GM18520 (cell line): ENCODE results near the gene PARP3.

ENCODE experiments used
- ATAC-seq: cut with Tn5 transposase; IDR thresholded peaks from one replicate; pipeline ENCODE4 v1.9.1; 2021; ENCODE audit not compliant: unreplicated experiment

PARP3 gene

DNA sequence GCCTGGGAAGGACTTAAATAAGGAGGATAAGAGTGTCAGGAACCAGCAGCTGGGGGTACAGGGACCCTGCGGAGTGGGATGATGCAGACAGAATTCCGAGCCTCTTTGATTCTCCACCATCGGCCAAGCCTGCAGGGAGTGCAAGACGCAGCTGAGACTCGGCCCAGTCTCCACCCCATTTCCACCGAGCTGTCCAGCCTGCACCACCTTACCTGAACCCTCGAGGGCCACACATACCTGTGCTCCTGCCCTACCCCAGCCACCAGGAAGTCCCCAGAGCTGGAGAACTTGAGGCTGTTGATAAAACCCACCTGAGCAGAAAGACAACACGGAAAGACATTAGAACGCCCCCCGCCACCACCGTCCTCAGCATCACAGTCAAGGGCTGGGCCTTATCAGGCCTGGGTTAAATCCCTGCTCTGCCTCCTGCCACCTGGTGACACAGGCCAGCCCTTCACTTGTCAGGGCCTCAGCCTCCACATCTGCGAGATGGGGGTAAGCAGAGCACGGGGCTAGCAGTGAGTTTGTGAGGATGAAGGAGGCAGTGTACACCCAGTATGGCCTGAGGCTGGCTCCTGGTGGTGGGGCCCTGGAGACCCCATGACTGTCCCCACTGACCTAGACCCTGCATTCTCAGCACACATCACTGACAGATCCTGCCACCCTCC, 8.6 kb upstream of the PARP3 start:
- no peak for ATAC-seq

DNA sequence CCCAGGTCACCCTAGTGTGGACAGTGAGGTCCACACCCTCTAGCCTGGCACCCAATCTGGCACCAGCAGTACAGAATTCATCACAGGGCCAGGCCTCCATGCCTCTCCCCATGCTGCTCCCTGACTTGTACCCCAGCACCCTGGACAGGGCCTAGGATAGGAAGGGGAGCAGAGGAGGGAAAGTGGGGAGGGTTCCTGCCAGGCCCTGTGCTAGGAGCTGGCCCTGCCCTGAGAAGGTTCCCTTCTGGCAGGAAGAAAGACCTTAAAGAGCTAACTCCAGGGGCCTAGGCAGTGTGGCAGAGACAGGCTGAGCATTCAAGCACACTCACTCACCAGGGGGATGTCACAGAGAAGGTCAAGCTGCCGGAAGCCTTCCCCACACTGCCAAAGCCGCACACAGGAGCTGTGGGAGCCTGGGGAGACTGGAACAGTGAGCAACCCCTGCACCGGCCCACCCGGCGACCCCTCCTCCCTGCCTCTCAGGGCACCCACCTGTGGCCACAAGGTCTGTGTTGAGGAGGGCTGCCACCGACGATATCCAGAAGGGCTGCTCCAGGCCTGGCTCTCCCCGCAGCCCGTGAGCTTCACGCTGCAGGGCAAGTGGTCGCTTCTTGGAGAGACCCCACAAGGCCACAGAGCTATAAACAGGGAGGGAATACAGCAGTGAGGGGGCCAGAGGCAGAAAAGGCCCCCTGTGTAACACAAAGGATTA, 7.9 kb upstream of the PARP3 start:
- no peak for ATAC-seq

DNA sequence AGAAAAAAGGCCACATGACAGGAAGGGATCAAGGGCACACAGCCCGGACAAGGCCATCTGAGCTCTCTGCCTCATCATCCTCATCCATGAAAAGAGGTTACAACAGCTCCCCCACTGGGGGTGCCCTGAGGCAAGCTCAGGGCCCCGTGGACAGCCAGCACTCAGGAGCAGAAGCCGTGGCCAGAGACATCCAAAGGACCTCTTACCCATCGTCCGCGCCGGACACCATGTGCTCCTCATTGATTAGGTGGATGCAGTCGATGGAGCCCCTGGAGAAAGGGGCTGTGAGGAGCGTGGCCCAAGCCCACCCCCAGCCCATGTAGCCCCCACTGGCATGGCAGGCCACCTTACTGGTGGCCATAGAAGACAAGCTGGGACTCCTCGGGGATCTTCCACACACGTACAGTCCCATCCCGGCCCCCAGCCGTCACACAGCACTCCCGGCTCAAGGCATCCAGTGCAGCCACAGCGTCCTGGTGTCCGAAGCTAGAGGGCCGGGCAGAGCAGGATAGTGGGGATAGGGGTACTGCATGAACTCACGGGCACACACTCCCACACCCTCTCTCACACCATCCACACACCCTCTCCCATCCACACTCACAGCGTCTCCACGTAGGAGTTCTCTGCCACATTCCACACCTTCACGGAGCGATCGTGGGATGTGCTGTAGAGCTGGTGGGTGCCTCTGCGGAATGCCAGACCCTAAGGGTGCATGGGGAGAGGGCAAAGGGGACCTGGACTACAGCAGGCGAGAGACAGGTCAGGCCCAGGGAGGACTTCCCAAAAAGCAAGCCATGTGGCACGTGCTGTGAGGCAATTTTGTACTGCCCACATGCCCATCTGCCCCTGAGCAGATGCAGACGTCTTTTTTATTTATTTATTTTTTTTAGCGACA, 6.9 kb upstream of the PARP3 start:
- ATAC-seq = no peak

DNA sequence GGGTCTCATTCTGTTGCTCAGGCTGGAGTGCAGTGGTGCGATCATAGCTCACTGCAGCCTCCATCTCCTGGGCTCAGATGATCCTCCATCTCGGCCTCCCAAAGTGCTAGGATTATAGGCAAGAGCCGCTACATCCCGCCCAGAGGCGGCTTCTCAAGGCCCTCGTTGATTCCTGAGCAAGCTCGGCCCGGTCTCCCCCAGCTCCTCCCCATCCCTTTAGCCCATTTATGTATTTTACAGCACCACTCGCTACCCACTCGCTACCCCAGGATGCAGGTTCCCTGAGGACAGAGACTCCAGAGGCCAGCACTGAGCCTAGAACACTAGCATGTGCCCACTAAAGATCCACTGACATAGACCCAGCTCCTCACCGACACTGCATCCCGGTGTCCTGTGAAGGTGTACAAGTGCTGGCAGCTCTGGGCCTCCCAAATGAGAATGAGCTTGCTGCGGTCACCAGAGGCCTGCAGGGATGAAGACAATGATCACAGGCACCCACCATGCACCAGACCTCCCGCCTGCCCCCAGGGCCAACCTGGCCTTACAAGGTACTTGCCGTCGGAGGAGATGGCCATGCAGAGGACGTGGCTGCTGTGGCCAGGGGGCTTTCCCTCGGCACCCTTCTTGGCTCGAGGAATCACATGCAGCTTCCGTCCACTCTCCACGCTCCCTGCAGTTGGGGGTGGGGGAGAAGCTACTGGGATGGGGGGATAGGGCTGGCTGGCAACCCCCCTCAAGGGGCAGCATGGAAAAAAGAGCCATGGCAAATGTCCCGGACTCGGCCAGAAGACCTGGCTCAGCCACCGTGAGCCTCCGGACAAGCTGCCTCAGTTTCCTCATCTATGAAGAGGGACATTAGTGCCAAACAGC, 6.0 kb upstream of the PARP3 start:
- ATAC-seq = no peak

DNA sequence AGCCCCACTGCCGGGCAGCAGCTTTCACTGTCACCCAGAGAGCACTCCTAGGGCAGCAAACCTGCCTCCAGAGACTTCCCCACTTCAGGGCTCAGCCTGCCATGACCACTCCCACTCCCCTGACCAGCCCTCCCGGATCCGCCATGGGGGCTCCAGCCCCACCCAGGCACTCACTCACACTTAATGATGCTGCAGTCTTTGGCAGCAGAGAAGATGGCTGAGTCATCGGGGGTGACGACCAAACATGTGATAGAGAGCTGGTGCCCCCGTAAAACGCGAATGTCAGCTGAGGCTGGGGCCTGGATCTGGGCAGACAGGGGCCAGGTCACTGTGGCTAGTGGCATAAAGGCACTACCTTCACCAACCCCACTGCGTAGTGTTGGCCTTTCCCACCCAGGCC, 5.1 kb upstream of the PARP3 start:
- ATAC-seq = no peak

DNA sequence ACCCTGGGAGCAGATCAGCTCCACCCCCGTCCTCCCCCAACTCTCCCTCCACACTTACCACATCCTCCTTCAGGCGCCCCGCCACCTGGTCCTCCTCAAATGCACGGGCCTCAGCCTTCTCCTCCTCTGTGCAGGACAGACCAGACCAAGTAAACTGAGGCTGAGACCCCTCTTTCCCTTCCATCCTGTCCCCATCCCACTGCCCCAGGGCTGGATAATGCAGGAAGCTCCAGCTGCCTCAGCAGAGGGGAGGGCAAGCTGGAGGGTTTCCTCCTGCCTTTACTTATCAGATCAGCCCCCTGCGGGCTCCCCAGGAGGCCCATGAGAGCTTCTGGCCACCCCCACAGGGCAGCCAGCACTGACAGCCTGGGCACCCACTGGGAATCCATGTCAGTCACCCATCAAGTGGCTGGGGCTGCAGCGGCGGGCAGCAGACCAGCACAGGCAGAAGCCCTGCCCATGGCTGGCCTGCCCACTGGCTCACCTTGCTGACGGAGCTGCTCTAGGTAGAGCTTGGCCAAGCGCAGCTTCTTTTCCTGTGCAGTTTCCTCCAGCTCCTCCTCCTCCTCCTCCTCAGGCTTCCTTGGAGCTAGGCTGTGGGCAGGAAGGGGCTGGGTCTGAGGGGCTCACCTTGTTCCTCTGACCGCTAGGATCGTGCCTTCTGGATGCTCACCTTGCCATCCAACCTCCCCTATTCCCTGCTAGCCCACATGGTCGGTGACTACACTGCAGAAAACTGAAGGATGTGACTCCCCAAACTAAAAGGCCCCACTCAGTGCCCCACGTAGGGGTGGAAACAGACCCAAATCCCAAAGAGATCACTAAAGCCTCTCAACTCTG, 4.3 kb upstream of the PARP3 start:
- ATAC-seq = no peak

DNA sequence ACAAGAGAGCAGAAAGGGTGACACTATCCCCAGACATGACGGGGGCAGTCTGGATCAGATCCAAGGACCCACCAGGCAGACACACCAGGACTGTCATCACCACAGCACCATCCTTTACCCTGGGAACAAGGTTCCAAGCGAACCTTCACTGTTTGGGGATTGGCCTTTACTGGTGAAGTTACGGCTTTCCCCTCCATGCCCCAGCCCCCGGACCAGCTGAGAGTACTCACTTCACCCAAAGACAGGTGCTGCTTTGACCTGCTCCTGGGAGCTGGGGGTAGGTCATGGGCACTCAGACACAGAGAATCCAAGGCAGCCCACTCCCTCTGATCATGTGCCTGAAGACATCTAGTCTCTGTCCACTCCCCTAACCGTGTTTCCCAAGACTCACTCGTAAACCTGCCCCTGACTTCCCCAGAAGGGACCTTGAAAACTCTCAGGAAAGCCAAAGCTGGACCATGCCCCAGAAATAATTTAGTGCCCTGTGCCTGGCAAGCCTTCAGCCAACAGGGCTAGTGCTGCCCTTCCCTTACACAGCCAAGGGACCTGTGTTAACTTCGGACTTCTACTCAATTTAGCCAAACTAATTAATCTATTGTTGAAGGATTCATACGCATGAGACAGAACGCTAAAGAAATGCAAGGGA, 3.3 kb upstream of the PARP3 start:
- no peak for ATAC-seq

DNA sequence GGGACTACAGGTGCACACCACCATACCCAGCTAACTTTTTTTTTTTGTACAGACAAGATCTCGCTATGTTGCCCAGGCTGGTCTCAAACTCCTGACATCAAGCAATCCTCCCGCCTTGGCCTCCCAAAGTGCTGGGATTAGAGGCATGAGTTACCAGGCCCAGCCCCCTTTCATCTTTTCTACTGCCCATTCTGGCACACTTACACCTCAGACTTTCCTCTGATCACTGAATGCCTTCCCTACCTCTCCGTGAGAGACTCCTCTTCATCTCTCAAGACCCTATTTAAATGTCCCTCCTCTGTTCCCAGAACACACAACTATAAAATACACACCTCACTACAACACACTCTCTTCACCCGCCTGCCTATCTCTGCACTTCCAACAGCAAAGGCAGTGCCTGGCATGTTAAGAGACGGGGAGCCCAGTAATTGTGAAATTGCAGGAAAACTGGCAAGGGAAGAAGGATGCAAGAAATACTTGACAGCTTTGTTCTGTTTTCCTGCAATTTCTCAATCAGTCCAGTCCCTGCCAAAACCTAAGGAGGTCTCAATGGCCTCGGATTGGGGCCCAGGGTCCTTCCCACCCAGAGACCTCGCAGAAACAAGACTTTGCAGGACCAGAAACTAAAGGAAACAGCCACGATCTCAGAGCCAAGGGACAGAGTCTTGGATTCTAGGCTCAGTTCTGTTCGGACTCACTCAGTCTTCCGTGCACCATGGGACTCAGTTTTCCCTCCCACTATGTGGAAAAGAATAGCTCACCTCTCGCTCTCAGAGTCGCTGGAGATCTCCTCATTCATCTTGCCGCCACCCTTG, 1.3 kb upstream of the PARP3 start:
- ATAC-seq = no peak

DNA sequence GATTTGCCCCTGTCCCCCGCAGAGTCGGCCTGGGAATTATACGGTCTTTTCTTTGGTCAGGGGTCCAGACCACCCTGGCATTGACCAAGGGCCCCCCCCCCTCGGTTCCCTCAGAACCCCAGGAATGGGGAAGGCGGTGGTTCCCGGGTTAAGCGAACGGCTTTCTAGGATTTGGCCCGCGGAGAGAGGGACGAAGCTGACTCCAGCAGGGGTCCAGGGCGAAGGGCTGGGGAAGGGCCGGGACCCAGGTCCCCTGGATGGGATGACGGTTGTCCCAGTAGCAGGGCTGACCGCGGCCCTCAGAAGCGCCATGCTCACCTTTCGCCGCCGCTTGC, 733 bp upstream of the PARP3 start:
- no peak for ATAC-seq

DNA sequence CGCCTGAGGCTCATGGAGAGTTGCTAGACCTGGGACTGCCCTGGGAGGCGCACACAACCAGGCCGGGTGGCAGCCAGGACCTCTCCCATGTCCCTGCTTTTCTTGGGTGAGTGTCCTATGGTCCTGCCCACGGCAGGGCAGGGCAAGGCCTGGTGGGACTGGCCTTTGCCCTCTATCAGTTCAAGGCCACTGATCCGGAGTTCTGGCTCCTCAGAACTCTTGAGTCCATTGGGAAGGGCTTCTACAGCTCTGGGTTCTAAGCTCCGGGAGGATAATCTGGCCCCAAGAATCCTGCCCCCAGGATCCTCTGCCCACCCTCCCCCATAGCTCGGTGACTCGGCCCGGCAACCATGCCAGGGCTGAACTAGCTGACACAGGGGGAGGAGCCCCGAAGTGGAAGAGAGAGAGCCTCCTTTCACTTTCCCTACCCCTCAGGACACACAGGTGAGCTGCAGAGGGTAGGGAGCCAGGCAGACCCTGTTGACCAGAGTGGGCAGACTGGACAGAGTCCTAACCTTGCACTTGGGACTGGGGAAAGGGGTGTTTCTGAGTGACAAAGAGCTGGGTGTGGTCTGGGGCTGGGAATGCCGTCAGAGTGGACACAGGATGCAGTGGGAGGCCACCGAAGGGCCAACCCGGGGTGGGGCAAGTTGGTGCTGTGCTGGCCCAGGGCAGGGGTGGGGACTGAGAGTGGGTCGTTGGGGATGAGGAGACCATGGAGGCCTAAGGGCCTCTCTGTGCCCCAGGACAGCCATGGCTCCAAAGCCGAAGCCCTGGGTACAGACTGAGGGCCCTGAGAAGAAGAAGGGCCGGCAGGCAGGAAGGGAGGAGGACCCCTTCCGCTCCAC, 664 bp downstream of the PARP3 start:
- ATAC-seq = no peak

DNA sequence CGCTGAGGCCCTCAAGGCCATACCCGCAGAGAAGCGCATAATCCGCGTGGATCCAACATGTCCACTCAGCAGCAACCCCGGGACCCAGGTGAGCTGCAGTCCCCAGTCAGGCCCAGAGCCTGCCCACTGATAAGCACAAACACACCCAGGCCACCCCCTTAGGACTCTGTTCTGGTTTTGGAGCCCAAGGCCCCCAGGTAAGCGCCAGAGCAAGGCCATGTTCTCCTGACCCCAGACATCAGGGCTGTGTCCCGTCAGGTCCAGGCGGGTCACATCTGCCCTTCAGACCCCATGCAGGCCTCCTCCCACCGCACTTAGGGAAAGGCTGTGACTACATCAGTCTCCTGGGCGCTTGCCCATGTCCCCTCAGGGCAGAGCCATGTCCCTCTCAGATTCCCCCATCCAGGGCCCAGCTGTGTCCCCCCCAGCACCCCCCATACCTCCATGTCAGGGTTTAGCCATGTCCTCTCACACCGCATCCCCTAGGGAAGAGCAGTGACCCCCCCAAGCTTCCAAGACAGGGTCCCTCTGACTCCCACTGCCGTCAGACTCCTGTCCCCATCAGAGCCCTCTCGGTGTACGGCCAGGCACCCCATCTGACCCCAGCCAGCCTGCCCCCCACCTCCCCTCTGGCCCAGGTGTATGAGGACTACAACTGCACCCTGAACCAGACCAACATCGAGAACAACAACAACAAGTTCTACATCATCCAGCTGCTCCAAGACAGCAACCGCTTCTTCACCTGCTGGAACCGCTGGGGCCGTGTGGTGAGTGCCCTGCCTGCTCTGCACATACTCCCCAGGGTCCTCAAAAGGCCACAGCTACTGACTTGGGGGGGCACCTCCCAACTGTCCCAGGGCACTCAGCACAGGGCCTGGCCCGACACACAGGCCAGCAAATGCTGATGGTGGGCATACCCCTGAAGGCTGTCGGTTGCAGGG, 1.6 kb downstream of the PARP3 start:
- no peak for ATAC-seq

DNA sequence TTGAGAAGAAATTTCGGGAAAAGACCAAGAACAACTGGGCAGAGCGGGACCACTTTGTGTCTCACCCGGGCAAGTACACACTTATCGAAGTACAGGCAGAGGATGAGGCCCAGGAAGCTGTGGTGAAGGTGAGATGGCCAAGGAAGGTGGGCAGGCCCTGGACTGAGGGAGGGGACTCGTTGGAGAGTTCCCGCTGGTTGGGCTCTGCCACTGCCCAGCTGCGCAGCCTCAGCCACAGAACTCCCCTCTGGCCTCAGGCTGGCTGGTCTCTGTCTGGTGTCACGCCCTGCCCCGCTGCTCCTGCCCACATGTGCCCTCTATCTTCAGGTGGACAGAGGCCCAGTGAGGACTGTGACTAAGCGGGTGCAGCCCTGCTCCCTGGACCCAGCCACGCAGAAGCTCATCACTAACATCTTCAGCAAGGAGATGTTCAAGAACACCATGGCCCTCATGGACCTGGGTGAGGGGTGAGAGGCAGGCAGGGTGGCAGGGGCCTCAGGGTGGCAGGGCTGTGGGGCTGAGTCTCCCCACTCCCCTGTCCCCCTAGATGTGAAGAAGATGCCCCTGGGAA, 2.4 kb downstream of the PARP3 start:
- no peak for ATAC-seq

DNA sequence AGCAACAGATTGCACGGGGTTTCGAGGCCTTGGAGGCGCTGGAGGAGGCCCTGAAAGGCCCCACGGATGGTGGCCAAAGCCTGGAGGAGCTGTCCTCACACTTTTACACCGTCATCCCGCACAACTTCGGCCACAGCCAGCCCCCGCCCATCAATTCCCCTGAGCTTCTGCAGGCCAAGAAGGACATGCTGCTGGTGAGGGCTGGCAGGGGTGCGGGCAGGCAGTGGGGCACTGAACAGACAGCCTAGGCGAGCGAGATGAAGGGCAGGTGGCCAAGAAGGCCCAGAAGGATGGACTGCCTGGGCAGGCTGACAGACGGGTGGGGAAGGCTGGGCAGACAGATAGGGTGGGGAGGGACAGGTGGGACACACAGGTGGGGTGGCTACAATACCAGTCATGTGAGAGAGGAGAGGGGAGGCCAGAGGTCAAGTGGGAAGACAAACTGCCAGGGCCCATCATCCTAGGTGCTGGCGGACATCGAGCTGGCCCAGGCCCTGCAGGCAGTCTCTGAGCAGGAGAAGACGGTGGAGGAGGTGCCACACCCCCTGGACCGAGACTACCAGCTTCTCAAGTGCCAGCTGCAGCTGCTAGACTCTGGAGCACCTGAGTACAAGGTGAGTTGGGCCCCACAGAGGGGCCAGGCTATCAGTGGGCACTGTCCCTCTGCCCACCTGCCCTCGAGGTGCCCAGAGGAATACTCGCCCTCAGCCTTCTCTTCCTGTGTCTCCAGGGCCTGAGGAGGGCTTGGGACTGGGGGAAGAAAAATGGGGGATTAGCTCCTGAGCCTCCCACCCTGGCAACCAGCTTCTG, 3.1 kb downstream of the PARP3 start:
- no peak for ATAC-seq

DNA sequence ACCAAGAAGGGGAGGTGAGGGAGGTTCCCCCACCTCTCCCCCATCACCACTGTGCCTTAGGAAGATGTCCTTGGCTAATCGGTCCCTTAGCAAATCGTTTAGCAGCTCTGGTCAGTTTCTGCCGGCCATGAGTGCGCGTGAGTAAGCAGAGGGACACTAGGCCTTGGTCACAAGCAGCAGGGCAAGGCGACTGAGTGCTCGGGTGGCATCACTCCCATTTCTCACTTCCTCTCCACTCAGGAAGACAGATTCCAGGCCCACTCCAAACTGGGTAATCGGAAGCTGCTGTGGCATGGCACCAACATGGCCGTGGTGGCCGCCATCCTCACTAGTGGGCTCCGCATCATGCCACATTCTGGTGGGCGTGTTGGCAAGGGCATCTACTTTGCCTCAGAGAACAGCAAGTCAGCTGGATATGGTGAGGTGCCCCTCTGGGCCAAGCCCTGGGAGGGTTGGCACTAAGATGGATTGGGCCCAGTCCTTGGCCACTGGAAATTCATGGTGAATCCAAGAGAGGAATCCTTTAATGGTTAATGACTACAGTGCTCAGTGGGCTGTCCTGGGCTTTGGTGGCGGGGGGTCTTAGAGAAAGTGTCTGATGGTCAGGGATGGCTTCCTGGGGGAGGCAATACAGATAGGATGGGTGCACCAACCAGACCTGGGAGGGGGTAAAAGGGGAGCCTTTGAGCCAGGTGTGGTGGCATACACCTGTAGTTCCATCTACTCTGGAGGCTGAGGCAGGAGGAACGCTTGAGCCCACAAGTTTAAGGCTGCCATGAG, 4.0 kb downstream of the PARP3 start:
- no peak for ATAC-seq

DNA sequence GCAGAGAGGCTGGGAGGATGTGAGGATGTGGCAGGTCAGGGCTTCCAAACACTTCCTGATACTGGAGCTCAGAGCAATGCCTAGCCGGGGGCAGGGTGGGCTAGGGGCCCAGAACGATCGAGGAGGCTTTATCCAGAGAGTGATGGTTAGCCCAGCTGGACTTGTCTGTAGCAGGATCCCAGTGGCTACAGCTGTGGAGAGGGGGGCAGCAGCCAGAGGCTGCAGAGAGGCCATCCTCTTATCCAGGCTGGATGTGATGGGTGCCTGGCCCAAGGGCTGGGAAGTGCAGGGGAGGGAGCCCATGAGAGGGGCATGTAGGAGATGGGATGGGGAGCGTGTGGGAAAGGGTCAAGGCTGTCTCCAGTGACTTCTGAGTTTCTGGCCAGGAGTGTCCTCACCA, 4.6 kb downstream of the PARP3 start:
- no peak for ATAC-seq
